ENCODE results near the gene GPR108. TPM values are rescaled to one million over a fixed set of nuclear protein-coding genes. Genes with fewer than 3 reads are reported as not detected.

GPR108 gene
- total RNA-seq, 1 donor from 2014 or later = 69.1 TPM

DNA sequence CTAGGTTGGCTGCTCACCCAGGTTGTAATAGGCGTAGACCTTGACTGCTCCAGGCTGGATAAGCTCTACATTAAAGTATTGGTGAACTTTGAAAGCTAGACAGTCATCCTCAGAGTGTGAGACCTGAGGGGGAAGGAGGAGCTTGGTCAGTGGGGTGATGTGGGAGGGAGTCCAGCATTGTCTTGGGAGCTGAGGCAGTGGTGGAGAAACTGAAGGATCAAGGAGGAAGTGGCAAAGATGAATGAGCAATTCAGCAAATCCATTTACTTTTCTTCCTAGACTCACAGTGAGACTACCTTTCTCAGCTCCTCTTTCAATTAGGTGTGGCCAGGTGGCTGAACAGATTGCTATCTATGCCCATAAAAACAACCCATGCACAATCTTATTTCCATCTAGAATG is 57.2 kb downstream of the GPR108 start:
- peaks cover 25% of the 10 kb centered on the region for H3K36me3 Mint-ChIP-seq (ENCODE audit: low read depth, unreplicated experiment)
- DNase-seq (ENCODE audit: low spot score) = no peak
- TF ChIP-seq, protein P1, sequence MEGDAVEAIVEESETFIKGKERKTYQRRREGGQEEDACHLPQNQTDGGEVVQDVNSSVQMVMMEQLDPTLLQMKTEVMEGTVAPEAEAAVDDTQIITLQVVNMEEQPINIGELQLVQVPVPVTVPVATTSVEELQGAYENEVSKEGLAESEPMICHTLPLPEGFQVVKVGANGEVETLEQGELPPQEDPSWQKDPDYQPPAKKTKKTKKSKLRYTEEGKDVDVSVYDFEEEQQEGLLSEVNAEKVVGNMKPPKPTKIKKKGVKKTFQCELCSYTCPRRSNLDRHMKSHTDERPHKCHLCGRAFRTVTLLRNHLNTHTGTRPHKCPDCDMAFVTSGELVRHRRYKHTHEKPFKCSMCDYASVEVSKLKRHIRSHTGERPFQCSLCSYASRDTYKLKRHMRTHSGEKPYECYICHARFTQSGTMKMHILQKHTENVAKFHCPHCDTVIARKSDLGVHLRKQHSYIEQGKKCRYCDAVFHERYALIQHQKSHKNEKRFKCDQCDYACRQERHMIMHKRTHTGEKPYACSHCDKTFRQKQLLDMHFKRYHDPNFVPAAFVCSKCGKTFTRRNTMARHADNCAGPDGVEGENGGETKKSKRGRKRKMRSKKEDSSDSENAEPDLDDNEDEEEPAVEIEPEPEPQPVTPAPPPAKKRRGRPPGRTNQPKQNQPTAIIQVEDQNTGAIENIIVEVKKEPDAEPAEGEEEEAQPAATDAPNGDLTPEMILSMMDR (IDR thresholded peaks at IDR 0.05; ENCODE audit: unreplicated experiment) = no peak
- peaks cover 44% of the 10 kb centered on the region for H3K9me3 Mint-ChIP-seq (ENCODE audit: unreplicated experiment)
- H3K4me1 Mint-ChIP-seq (ENCODE audit: unreplicated experiment) = no peaks in the 10 kb centered on the region
- H3K27me3 Mint-ChIP-seq (ENCODE audit: unreplicated experiment) = peaks cover 7% of the 10 kb centered on the region
- H3K27ac Mint-ChIP-seq (ENCODE audit: unreplicated experiment) = no peak overlapping the region
- H3K4me3 Mint-ChIP-seq (ENCODE audit: unreplicated experiment) = no peak overlapping the region

Small RNA genes lying within 50 kb of the gene (microRNA-seq; reads per million reads assigned to microRNA genes)
- gene MIR6791 (ENCODE audit: unreplicated experiment) = 1.8 reads per million, percentile 27 among the genes with 10 or more reads in this experiment

Other genes starting within 250 kb of the GPR108 start
- gene TUBB4A, start 235.3 kb downstream of the GPR108 start, total RNA-seq (ENCODE audit: unreplicated experiment) = 0.21 TPM
- 3.0 TPM for gene TNFSF9, start 206.6 kb downstream of the GPR108 start, total RNA-seq (ENCODE audit: unreplicated experiment)
- gene CD70, start 146.4 kb downstream of the GPR108 start, total RNA-seq (ENCODE audit: unreplicated experiment) = 0.51 TPM
- not detected for gene TNFSF14, start 67.4 kb downstream of the GPR108 start, total RNA-seq (ENCODE audit: unreplicated experiment)
- gene C3, start 16.9 kb downstream of the GPR108 start, total RNA-seq (ENCODE audit: unreplicated experiment) = not detected
- 42.8 TPM for gene TRIP10, start 2.1 kb upstream of the GPR108 start, total RNA-seq (ENCODE audit: unreplicated experiment)
- 1.5 TPM for gene SH2D3A, start 29.9 kb upstream of the GPR108 start, total RNA-seq (ENCODE audit: unreplicated experiment)
- not detected for gene VAV1, start 35.1 kb upstream of the GPR108 start, total RNA-seq (ENCODE audit: unreplicated experiment)
- not detected for gene ADGRE1, start 150.0 kb upstream of the GPR108 start, total RNA-seq (ENCODE audit: unreplicated experiment)

Data from endothelial cell (in vitro differentiated cells).